Measurements from ENCODE around the gene ADGRD2.

GRCh38 chr9:124470726-124471125, 20.5 kb downstream of the ADGRD2 start:
- TF ChIP-seq CTCF (IDR thresholded peaks at IDR 0.05; ENCODE audit: low read depth, low read length, missing input control) (no peak), RXRA (IDR thresholded peaks at IDR 0.05) (no peak), TAF1 (conservative IDR thresholded peaks at IDR 0.05) (no peak)
